ENCODE data around the gene FMN2. TPM values are rescaled to one million over a fixed set of nuclear protein-coding genes. Genes with fewer than 3 reads are reported as not detected.

Gene FMN2
- not detected for total RNA-seq

DNA sequence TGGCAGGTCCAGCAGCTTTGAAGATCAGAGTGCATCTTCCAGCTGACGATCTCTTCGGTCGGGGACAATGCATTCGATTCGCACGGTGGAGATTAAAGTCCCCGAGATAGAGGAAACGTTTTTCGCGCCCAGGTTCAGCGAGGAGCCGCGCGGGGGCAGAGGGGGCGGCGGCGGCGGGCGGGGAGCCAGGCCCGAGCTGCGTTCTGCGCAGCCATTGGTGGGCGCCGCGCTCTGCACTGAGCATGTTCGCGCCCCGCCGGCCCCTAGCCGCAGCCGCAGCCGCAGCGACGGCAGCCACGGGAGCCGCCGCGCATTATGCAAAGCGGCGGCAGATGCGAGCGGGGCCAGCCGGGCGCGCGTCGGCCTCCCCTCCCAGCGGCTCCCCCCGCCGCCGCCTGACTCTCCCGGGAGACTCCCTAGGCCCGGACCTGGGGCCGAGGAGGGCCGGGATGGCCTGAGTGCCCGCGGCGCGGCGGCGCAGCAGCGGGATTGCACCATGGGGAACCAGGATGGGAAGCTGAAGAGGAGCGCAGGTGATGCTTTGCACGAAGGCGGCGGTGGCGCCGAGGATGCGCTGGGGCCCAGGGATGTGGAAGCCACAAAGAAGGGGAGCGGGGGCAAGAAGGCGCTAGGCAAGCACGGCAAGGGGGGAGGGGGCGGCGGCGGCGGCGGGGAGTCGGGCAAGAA, at the start of gene FMN2:
Gene FMN2, plus strand, starts transcription at position 270 of the 687 bp plus-strand sequence. Its CDS starts 227 bp downstream, at position 497.
- no peak for ATAC-seq
- peak within 1 kb of the TSS; percentile 15 for H3K4me3 Mint-ChIP-seq

DNA sequence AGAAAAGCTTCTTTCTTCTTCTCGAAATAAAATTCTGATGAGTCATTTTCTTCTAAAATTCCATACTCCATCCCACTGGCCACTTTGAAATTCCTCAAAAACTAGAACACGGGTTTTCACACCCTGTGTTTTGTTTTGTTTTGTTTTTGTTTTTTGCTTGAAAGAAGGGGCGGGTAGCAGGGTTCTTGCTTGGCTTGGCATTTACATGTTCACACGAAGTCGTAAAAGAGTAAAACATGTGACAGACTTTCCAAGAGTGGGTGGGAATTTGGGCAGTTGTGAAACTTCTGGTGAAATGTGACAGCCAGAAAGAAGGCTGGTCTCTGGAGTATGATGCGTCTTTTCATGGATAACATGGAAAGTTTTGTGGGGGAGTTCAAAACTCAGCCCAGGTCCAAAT, 47.1 kb upstream of the FMN2 start:
- ATAC-seq = no peak
- CTCF ChIA-PET = no interaction called here
- Mint-ChIP-seq H3K27ac (no peak overlapping the region), H3K36me3 (no peaks in the 10 kb centered on the region), H3K9me3 (ENCODE audit: low read depth) (no peaks in the 10 kb centered on the region), H3K4me1 (no peaks in the 10 kb centered on the region), H3K4me3 (no peak overlapping the region), H3K27me3 (no peaks in the 10 kb centered on the region)
- DNase-seq = no peak

More for the DNA sequence above, at the start of gene FMN2:
- Mint-ChIP-seq H3K4me1 (no peaks in the 10 kb centered on the region), H3K27me3 (peaks cover 40% of the 10 kb centered on the region), H3K36me3 (no peaks in the 10 kb centered on the region), H3K9me3 (ENCODE audit: low read depth) (no peaks in the 10 kb centered on the region), H3K27ac (no peak within 1 kb of the TSS)
- no peak for DNase-seq
- CTCF ChIA-PET = no interaction called here

DNA sequence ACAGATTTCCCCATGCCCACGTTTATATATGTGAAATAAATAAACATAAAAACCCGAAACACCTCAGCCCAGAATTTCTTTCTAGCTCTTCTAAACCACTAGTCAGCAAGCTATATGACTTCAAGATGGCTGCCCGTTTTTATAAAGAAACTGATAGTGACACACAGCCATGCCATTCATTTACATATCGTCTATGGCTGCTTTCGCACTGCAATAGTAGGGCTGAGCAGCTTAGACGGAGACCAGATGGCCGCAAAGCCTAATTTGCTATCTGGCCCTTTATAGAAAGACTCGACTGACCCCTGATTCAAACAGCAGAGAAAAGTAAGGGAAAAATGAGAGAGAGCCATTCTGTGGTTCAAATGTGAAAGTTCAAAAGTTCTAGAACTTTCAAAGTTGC, 45.7 kb upstream of the FMN2 start:
- H3K36me3 Mint-ChIP-seq = no peaks in the 10 kb centered on the region
- CTCF ChIA-PET = no interaction called here
- H3K4me1 Mint-ChIP-seq = no peaks in the 10 kb centered on the region
- DNase-seq = no peak
- H3K27me3 Mint-ChIP-seq = no peaks in the 10 kb centered on the region
- H3K9me3 Mint-ChIP-seq (ENCODE audit: low read depth) = no peaks in the 10 kb centered on the region
- no peak overlapping the region for H3K27ac Mint-ChIP-seq
- no peak for ATAC-seq
- no peak overlapping the region for H3K4me3 Mint-ChIP-seq

DNA sequence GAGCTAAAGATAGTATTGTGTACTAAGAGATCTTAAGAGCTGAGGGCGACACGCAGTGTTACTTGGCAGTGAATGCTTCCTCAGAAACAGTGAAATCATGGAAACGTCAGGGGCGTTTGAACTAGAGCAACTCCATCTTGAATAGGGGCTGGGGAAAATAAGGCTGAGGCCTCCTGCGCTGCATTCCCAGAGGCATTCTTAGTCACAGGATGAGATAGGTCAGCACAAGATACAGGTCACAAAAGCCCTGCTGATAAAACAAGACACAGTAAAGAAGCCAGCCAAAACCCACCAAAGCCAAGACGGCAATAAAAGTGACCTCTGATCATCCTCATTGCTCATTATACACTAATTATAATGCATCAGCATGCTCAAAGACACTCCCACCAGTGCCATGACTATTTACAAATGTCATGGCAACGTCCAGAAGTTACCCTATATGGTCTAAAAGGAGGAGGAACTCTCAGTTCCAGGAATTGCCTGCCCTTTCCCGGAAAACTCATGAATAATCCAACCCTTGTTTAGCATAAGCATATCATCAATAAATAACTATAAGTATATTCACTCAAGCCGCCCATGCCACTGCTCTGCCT, 37.5 kb upstream of the FMN2 start:
- Mint-ChIP-seq H3K27ac (no peak overlapping the region), H3K4me1 (no peaks in the 10 kb centered on the region), H3K36me3 (no peaks in the 10 kb centered on the region), H3K27me3 (no peaks in the 10 kb centered on the region), H3K4me3 (no peak overlapping the region), H3K9me3 (ENCODE audit: low read depth) (peaks cover 3% of the 10 kb centered on the region)
- CTCF ChIA-PET = no interaction called here
- ATAC-seq (no peak), DNase-seq (no peak)

DNA sequence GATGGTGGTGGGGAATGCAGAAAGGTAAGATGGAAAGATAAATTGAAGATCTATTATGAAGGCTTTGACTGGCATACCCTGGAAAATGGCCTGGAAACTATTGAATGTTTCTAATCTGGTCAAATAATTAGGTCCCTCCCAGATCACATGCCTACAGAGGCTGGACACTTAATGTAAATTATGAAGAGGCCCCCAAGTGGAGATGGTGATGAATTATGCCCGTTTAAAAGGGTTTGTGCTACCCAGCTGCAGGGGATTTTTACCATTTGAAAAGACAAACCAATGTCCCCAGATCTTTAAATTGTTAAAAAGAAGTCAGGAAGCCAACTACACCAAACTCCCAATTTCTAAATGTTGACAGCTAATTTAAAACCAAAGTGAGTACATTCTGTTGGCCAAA, 35.7 kb upstream of the FMN2 start:
- ATAC-seq = no peak
- no peak for DNase-seq
- no peaks in the 10 kb centered on the region for H3K36me3 Mint-ChIP-seq
- H3K4me1 Mint-ChIP-seq = no peaks in the 10 kb centered on the region
- H3K4me3 Mint-ChIP-seq = no peak overlapping the region
- H3K27me3 Mint-ChIP-seq = no peaks in the 10 kb centered on the region
- H3K9me3 Mint-ChIP-seq (ENCODE audit: low read depth) = peaks cover 3% of the 10 kb centered on the region
- CTCF ChIA-PET = no interaction called here
- H3K27ac Mint-ChIP-seq = no peak overlapping the region

DNA sequence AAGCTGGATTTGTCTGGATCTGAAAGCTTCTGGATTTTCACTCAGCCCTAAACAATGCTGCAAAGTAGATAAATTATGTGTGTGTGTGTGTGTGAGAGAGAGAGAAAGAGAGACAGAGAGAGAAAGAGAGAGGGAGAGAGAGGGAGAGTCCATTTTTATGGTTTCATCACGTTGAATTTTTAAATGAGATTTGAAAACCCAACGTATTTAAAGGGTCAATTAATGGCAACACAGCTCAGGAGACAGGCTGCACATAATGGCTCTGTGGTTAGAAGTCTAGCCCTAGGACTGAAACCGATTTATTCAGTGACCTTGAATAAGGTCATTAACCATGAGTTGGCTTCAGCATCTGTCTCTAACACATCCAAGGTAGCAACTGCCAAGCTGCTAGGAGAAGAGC, 35.3 kb upstream of the FMN2 start:
- H3K27ac Mint-ChIP-seq = no peak overlapping the region
- DNase-seq = no peak
- CTCF ChIA-PET = no interaction called here

DNA sequence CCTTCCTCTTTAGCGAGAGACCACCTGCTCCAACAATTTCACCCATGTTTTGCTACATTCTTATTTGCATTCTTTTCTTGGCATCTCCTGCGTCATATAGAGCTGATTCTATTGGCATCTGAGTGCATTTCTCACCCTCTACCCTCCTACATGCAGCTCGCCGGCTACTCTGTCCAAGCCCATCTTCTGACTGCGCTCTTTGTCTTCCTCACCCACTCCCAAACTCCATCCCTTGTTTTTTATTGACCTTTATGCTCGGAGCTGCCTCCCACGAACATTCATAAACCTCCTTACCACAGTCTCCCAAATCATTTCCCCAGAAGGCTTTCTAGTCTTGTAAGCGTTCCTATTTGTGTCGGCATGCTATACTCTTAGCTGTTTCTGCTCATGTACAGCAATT, 33.6 kb upstream of the FMN2 start:
- Mint-ChIP-seq H3K9me3 (ENCODE audit: low read depth) (no peaks in the 10 kb centered on the region), H3K27ac (no peak overlapping the region), H3K27me3 (no peaks in the 10 kb centered on the region), H3K4me3 (no peak overlapping the region), H3K36me3 (no peaks in the 10 kb centered on the region), H3K4me1 (no peaks in the 10 kb centered on the region)
- CTCF ChIA-PET = no interaction called here
- no peak for DNase-seq
- no peak for ATAC-seq

More for the DNA sequence above, 35.3 kb upstream of the FMN2 start:
- Mint-ChIP-seq H3K4me3 (no peak overlapping the region), H3K27me3 (no peaks in the 10 kb centered on the region), H3K9me3 (ENCODE audit: low read depth) (peaks cover 3% of the 10 kb centered on the region), H3K36me3 (no peaks in the 10 kb centered on the region), H3K4me1 (no peaks in the 10 kb centered on the region)
- no peak for ATAC-seq

DNA sequence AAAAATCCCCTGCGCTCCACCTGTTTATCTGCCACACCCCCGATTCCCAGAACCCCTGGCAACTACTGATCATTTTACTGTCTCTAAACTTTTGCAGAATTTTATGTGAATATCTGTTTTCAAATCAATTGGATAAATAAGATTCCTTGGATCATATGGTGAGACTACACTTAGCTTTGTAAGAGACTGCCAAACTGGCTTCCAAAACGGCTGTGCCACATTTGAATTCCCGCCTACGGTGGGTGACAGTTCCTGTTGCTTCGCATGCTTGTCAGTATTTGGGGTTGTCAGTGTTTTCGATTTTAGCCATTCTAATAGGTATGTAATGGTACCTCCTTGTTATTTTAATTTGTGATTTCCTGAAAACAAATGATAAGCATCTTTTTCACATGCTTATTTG, 22.7 kb upstream of the FMN2 start:
- Mint-ChIP-seq H3K4me3 (no peak overlapping the region), H3K4me1 (no peaks in the 10 kb centered on the region), H3K9me3 (ENCODE audit: low read depth) (no peaks in the 10 kb centered on the region), H3K36me3 (no peaks in the 10 kb centered on the region), H3K27me3 (no peaks in the 10 kb centered on the region), H3K27ac (no peak overlapping the region)
- ATAC-seq = no peak
- DNase-seq = no peak
- CTCF ChIA-PET = no interaction called here

DNA sequence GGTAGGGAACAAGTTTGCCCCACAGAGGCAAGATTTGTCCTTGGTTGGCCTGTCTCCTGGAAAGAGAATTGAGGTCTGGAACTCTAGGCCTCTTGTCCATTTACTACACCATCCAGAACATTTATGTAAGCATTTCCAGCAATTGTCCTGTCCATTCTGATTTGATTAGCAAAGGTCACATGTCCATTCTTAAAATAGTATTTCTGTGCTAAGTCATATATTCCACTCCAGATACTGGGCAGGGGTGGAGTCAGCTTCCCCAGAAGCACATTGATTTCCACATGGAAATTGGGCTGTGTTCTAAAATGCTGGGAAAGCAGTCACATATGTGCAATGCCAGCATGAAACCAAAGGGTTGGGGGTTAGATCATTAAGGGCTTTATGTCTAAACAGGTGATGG, 21.5 kb upstream of the FMN2 start:
- no peak overlapping the region for H3K4me3 Mint-ChIP-seq
- H3K9me3 Mint-ChIP-seq (ENCODE audit: low read depth) = no peaks in the 10 kb centered on the region
- CTCF ChIA-PET = no interaction called here
- no peak overlapping the region for H3K27ac Mint-ChIP-seq
- DNase-seq = no peak
- H3K27me3 Mint-ChIP-seq = no peaks in the 10 kb centered on the region
- no peaks in the 10 kb centered on the region for H3K4me1 Mint-ChIP-seq
- no peaks in the 10 kb centered on the region for H3K36me3 Mint-ChIP-seq
- no peak for ATAC-seq

DNA sequence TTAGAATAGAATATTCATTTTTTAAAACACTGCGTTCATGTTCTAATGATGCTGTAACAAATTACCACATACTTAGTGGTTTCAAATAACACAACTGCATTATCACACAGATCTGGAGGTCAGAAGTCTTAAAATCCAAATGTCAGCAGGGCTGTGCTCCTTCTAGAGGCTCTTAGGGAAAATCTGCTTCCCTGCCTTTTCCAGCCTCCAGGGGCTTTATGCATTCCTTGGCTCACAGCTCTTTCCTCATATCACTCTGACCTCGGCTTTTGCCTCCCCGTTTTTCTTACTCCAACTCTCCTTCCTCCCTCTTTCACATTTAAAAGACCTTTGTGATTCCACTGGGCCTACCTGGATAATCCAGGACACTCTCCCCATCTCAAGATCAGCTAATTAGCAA, 18.6 kb upstream of the FMN2 start:
- Mint-ChIP-seq H3K4me3 (no peak overlapping the region), H3K27me3 (no peaks in the 10 kb centered on the region), H3K27ac (no peak overlapping the region), H3K36me3 (no peaks in the 10 kb centered on the region), H3K4me1 (no peaks in the 10 kb centered on the region), H3K9me3 (ENCODE audit: low read depth) (no peaks in the 10 kb centered on the region)
- DNase-seq = no peak
- CTCF ChIA-PET = no interaction called here
- ATAC-seq = no peak

DNA sequence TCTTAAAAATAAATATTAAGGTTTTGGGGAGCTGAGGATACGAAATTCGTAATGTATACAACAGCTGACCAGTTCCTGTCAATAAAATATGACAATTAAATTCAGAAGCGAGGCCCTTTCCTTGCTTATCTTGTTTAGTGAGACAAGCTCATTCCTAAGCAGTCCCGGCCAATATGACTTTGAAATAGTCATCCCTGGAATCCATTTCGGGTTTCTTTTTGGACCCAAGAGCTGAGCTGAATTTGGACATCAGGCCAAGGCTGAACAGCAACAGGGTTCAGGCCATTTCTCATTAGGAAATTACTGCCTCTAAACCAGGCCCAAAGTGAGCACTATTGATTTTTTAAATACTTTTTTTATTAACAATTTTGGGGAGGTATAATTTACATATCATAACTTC, 17.3 kb upstream of the FMN2 start:
- Mint-ChIP-seq H3K36me3 (no peaks in the 10 kb centered on the region), H3K4me3 (no peak overlapping the region), H3K9me3 (ENCODE audit: low read depth) (peaks cover 2% of the 10 kb centered on the region), H3K27me3 (no peaks in the 10 kb centered on the region), H3K4me1 (no peaks in the 10 kb centered on the region), H3K27ac (no peak overlapping the region)
- ATAC-seq (no peak), DNase-seq (no peak)
- CTCF ChIA-PET = no interaction called here

DNA sequence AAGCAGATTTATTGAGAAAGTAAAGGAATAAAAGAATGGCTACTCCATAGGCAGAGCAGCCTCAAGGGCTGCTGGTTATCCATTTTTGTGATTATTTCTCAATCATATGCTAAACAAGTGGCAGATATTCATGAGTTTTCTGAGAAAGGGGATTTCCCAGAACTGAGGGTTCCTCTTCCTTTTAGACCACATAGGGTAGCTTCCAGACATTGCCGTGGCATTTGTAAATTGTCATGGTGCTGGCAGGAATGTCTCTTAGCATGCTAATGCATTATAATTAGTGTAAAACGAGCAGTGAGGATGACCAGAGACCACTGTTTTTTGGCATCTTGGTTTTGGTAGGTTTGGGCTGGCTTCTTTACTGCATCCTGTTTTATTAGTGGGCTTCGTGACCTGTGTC, 16.8 kb upstream of the FMN2 start:
- Mint-ChIP-seq H3K36me3 (no peaks in the 10 kb centered on the region), H3K4me1 (no peaks in the 10 kb centered on the region), H3K4me3 (no peak overlapping the region), H3K27ac (no peak overlapping the region), H3K9me3 (ENCODE audit: low read depth) (peaks cover 2% of the 10 kb centered on the region), H3K27me3 (no peaks in the 10 kb centered on the region)
- DNase-seq = no peak
- ATAC-seq = no peak
- CTCF ChIA-PET = no interaction called here

DNA sequence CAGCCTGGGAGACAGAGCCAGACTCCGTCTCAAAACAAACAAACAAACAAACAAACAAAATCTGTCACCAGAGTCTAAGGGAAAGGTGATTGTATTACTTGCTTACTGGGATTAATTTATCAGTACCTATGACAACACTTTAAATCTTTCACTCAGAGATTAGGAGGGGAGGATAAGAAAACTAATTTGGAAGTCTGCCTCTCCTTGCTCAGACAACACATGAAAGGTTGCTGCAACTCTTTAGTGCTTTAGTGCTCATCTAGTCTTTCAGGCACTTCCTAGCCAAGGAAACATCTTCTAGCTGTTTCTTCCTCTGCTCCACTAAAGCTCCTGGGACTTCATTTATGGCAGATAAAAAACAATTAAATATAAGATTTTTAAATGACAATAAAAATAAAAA, 7.3 kb upstream of the FMN2 start:
- Mint-ChIP-seq H3K27ac (no peak overlapping the region), H3K4me1 (no peaks in the 10 kb centered on the region), H3K27me3 (peaks cover 2% of the 10 kb centered on the region), H3K4me3 (no peak overlapping the region), H3K9me3 (ENCODE audit: low read depth) (no peaks in the 10 kb centered on the region), H3K36me3 (no peaks in the 10 kb centered on the region)
- DNase-seq (no peak), ATAC-seq (no peak)
- CTCF ChIA-PET = no interaction called here

DNA sequence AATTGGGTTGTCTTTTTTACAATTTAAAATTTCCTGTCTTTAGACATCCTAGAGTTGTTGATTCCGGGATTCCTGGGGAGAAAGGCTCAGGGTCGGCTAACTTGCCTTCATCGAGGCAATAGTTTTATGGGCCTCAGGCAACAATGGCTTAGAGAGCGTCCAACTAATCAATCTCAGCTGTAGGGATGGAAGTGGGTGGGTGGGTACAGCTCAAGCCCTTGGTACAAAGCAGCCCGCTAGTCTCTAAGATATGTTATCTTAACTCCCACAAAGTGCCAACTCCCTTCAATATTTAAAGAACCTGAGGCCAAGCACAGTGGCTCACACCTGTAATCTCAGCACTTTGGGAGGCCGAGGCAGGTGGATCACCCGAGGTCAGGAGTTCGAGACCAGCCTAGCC, 6.9 kb upstream of the FMN2 start:
- peaks cover 5% of the 10 kb centered on the region for H3K27me3 Mint-ChIP-seq
- CTCF ChIA-PET = no interaction called here
- ATAC-seq = no peak

DNA sequence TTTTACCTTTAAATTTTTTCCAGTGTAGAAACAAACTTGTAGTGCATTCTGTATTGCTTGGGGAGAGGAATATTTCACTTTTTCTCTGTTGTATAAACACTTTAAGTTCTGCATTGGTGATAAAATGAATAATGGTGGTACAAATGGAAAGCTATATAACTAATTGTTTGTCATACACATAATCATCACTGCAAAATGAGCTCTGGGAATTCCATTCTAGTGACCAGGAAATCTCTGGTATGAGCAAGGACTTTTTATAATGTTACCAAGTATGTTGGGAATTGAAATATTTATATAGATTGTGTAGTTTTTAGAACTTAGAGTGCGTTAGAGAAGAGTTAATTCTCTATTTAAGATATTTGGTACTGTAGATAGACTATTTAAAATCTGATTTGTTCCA, 5.0 kb upstream of the FMN2 start:
- H3K4me1 Mint-ChIP-seq = no peaks in the 10 kb centered on the region
- peaks cover 19% of the 10 kb centered on the region for H3K27me3 Mint-ChIP-seq
- H3K27ac Mint-ChIP-seq = no peak overlapping the region
- DNase-seq (no peak), ATAC-seq (no peak)
- H3K9me3 Mint-ChIP-seq (ENCODE audit: low read depth) = no peaks in the 10 kb centered on the region
- H3K36me3 Mint-ChIP-seq = no peaks in the 10 kb centered on the region
- CTCF ChIA-PET = no interaction called here
- no peak overlapping the region for H3K4me3 Mint-ChIP-seq

More for the DNA sequence above, 6.9 kb upstream of the FMN2 start:
- Mint-ChIP-seq H3K9me3 (ENCODE audit: low read depth) (no peaks in the 10 kb centered on the region), H3K4me3 (no peak overlapping the region), H3K4me1 (no peaks in the 10 kb centered on the region), H3K36me3 (no peaks in the 10 kb centered on the region), H3K27ac (no peak overlapping the region)
- no peak for DNase-seq

All from activated CD8-positive, alpha-beta memory T cell treated with anti-CD3 and anti-CD28 coated beads, Interleukin-2, amount 10 ng/mL, durations not matched to agents 7 days and 5 days (primary cell).